CD14-positive monocyte (primary cell): ENCODE data around the gene ZNF511. TPM values are rescaled to one million over a fixed set of nuclear protein-coding genes. Genes with fewer than 3 reads are reported as not detected.

ENCODE experiments used
- DNase-seq, 3 donors: peaks; one replicate each; pipeline ENCODE4 v3.0.0-alpha.2; 2011 to 2022
- H2AFZ ChIP-seq: 2 replicates; pipeline ENCODE4 v1.6.0; 2012; ENCODE audit warnings: mild to moderate bottlenecking, low read depth, low read length, inconsistent platforms; ENCODE audit not compliant: insufficient read depth, poor library complexity, severe bottlenecking
- H3K27ac ChIP-seq, 2 donors: 1 replicate in 1 of 2; 2 replicates in 1 of 2; pipeline ENCODE4 v1.5.1; 2012 to 2013; ENCODE audit warnings: low read length in 2 of 2, control low read depth in 1 of 2, inconsistent platforms in 1 of 2, low read depth in 1 of 2, mild to moderate bottlenecking in 1 of 2
- H3K27me3 ChIP-seq, 2 donors: one replicate each; pipeline versions ENCODE4 v1.6.0 to v1.6.1; 2011 to 2013; ENCODE audit warnings: low read length in 2 of 2; ENCODE audit not compliant: control insufficient read depth in 2 of 2, insufficient read depth in 2 of 2
- H3K36me3 ChIP-seq, 2 donors: replicated peaks in 1 of 2; 1 replicate in 1 of 2; 2 replicates in 1 of 2; pipeline versions ENCODE4 v1.5.1 to v1.6.1; 2012 to 2013; ENCODE audit warnings: low read length in 2 of 2, control low read depth in 1 of 2, inconsistent platforms in 1 of 2, mild to moderate bottlenecking in 1 of 2; ENCODE audit not compliant: insufficient read depth in 2 of 2, control insufficient read depth in 1 of 2
- H3K4me1 ChIP-seq, 2 donors: 1 replicate in 1 of 2; 2 replicates in 1 of 2; pipeline versions ENCODE4 v1.5.1 to v1.6.1; 2012 to 2013; ENCODE audit warnings: low read length in 2 of 2, control low read depth in 1 of 2, inconsistent platforms in 1 of 2, mild to moderate bottlenecking in 1 of 2, moderate library complexity in 1 of 2; ENCODE audit not compliant: insufficient read depth in 2 of 2, control insufficient read depth in 1 of 2
- H3K4me2 ChIP-seq: replicated peaks from 2 replicates; pipeline ENCODE3; 2012; ENCODE audit warnings: low read length, moderate library complexity, mild to moderate bottlenecking; ENCODE audit not compliant: poor library complexity, severe bottlenecking; ENCODE audit errors: extremely low read depth
- H3K4me3 ChIP-seq, 3 experiments: fragments of 200-600 bp in 1 of 3; sonication (generic) in 1 of 3; replicated peaks in 1 of 3; 1 replicate in 2 of 3; 2 replicates in 1 of 3; pipeline ENCODE4 v1.5.1; 2011 to 2013; ENCODE audit warnings: low read length in 3 of 3, mild to moderate bottlenecking in 3 of 3, control low read depth in 2 of 3, low read depth in 2 of 3, inconsistent platforms in 1 of 3, moderate library complexity in 1 of 3
- H3K79me2 ChIP-seq: 2 replicates; pipeline ENCODE4 v1.6.0; 2012; ENCODE audit warnings: mild to moderate bottlenecking, control low read depth, inconsistent platforms, low read length, moderate library complexity; ENCODE audit not compliant: insufficient read depth
- H3K9ac ChIP-seq: 2 replicates; pipeline ENCODE4 v1.6.0; 2017; ENCODE audit warnings: low read length, mild to moderate bottlenecking; ENCODE audit not compliant: insufficient read depth, poor library complexity, severe bottlenecking
- H3K9me3 ChIP-seq, 2 donors: replicated peaks in 1 of 2; 1 replicate in 1 of 2; 2 replicates in 1 of 2; pipeline versions ENCODE4 v1.5.1 to v1.6.1; 2012 to 2013; ENCODE audit warnings: low read length in 2 of 2, control low read depth in 1 of 2; ENCODE audit not compliant: control insufficient read depth in 1 of 2, insufficient read depth in 1 of 2
- H4K20me1 ChIP-seq: 2 replicates; pipeline ENCODE4 v1.6.0; 2012; ENCODE audit warnings: mild to moderate bottlenecking, low read length, control low read depth, moderate library complexity; ENCODE audit not compliant: insufficient read depth
- H3K27ac Mint-ChIP-seq, 7 donors: one replicate each; pipeline ENCODE4 v1.8.0; 2020; ENCODE audit warnings: mild to moderate bottlenecking in 7 of 7, mixed read lengths in 7 of 7, moderate library complexity in 6 of 7, inconsistent platforms in 2 of 7
- H3K27me3 Mint-ChIP-seq, 3 donors: one replicate each; pipeline ENCODE4 v1.8.0; 2021 to 2022; ENCODE audit warnings: low read depth in 3 of 3, mild to moderate bottlenecking in 3 of 3, mixed read lengths in 3 of 3, moderate library complexity in 3 of 3, inconsistent platforms in 1 of 3
- H3K36me3 Mint-ChIP-seq, 2 donors: one replicate each; pipeline ENCODE4 v1.8.0; 2020; ENCODE audit warnings: mixed read lengths in 2 of 2, inconsistent platforms in 1 of 2, mild to moderate bottlenecking in 1 of 2
- H3K4me1 Mint-ChIP-seq: one replicate; pipeline ENCODE4 v1.8.0; 2020; ENCODE audit warnings: mild to moderate bottlenecking, mixed read lengths
- H3K4me3 Mint-ChIP-seq, 2 donors: one replicate each; pipeline ENCODE4 v1.8.0; 2020; ENCODE audit warnings: mild to moderate bottlenecking in 2 of 2, mixed read lengths in 2 of 2, moderate library complexity in 1 of 2
- H3K9me3 Mint-ChIP-seq, 7 donors: one replicate each; pipeline ENCODE4 v1.8.0; 2020 to 2022; ENCODE audit warnings: mixed read lengths in 7 of 7, mild to moderate bottlenecking in 6 of 7, moderate library complexity in 6 of 7, inconsistent platforms in 2 of 7
- WGBS: methylation state at CpG from one replicate; pipeline ENCODE4 v1.1.5; 2013; ENCODE audit warnings: missing lambda C conversion rate; ENCODE audit not compliant: insufficient coverage; 5-methylcytosine and 5-hydroxymethylcytosine counted together
- intact Hi-C, 2 donors: fragments of 100-400 bp; cut with micrococcal nuclease; formaldehyde crosslinking; loops; one replicate each; pipeline versions ENCODE4 v1.15.0 to v1.15.1; 2023
- polyA plus RNA-seq, 3 donors: library from polyadenylated mRNA; depleted of rRNA in 1 of 3; unstranded in 2 of 3; stranded (reverse) in 1 of 3; fragments of 300-500 nt in 2 of 3; fragments of >200 nt in 1 of 3; fragmentation: Illumina TruSeq in 2 of 3; gene quantifications; 1 replicate in 2 of 3; 2 replicates in 1 of 3; pipeline ENCODE4 v1.2.3, GENCODE V29; 2012 to 2021
- TF ChIP-seq, protein P1 (sequence below): fragments of 200-600 bp; IDR thresholded peaks from one replicate; pipeline ENCODE4 v1.8.0; 2022; ENCODE audit warnings: antibody characterized with exemption, mild to moderate bottlenecking

The ZNF511 gene
- polyA plus RNA-seq, 3 donors, result 30.3 to 118 (median 84.7) TPM

DNA sequence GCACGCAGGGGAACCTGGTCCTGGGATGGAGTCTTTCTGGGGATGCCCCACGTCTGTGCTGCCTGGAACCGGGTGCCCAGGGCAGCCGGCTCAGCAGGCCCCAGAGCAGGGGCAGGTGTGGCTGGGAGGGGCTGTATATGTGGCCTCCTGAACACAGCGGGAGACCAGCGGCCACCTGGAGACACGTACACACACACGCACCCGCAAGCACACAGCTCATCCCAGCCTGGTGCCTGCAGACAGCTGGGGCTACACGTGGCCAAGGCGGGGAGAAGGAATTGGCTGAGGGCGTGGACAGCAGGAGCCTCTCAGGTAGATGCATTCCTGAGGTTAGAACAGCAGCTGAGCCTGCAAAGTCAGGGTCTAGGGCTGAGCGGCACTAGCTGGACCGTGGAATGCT is 46.0 kb upstream of the ZNF511 start:
- H3K27me3 Mint-ChIP-seq, result peaks cover 0 to 5% (median 1%) of the 10 kb centered on the region in 3 donors
- Histone ChIP-seq H3K27ac (peak overlapping the region; percentile 31 to 74), H3K36me3 (peaks cover 24 to 38% of the 10 kb centered on the region in 2 donors), H3K4me3 (peak overlapping the region in 1 of 3 experiments; percentile 16), H3K9me3 (no peaks in the 10 kb centered on the region), H3K79me2 (no peaks in the 10 kb centered on the region), H2AFZ (no peak overlapping the region), H4K20me1 (peaks cover 12% of the 10 kb centered on the region), H3K4me2 (peak overlapping the region; percentile 30), H3K9ac (no peak overlapping the region), H3K4me1 (peaks cover 75 to 83% of the 10 kb centered on the region in 2 donors), H3K27me3 (no peaks in the 10 kb centered on the region)
- 95% methylated on average over 14 of the region's 14 CpGs for WGBS
- no peak overlapping the region for H3K4me3 Mint-ChIP-seq
- H3K9me3 Mint-ChIP-seq, result no peaks in the 10 kb centered on the region
- intact Hi-C loops, result loop anchor here in 1 of 2 donors (5.0 kb wide), 1 partner anchor 45 kb away; the partner anchor contains the start of genes TUBGCP2 and ZNF511
- peak overlapping the region in 6 of 7 donors; percentile 81 to 94 (median 90) for H3K27ac Mint-ChIP-seq
- DNase-seq, result no peak
- H3K36me3 Mint-ChIP-seq, result peaks cover 23 to 46% of the 10 kb centered on the region in 2 donors
- TF ChIP-seq, protein P1, sequence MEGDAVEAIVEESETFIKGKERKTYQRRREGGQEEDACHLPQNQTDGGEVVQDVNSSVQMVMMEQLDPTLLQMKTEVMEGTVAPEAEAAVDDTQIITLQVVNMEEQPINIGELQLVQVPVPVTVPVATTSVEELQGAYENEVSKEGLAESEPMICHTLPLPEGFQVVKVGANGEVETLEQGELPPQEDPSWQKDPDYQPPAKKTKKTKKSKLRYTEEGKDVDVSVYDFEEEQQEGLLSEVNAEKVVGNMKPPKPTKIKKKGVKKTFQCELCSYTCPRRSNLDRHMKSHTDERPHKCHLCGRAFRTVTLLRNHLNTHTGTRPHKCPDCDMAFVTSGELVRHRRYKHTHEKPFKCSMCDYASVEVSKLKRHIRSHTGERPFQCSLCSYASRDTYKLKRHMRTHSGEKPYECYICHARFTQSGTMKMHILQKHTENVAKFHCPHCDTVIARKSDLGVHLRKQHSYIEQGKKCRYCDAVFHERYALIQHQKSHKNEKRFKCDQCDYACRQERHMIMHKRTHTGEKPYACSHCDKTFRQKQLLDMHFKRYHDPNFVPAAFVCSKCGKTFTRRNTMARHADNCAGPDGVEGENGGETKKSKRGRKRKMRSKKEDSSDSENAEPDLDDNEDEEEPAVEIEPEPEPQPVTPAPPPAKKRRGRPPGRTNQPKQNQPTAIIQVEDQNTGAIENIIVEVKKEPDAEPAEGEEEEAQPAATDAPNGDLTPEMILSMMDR, result no peak
- peaks cover 70% of the 10 kb centered on the region for H3K4me1 Mint-ChIP-seq

DNA sequence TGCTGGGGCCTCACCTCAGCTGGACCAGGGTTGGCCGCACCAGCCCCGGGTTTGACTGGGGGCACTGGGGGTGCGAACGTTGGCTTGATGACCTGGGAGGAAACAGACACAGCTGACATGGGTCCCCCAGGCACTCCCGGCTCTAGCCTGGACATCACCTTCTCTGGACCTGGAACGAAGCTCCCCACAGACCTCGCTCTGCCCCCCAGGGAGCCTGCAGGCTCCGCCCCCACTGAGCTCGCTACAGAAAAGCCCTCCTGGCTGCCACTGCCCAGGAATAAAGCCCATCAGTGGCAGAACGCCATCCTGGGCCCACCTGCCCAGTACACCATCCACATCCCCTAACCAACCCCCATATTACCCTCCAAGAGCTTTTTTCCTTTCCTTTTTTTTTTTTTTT is 45.0 kb upstream of the ZNF511 start:
- no peaks in the 10 kb centered on the region for H3K27me3 ChIP-seq
- Mint-ChIP-seq H3K27me3 (peaks cover 0 to 5% (median 1%) of the 10 kb centered on the region in 3 donors), H3K4me3 (no peak overlapping the region), H3K27ac (peak overlapping the region; percentile 80 to 94 (median 90)), H3K4me1 (peaks cover 64% of the 10 kb centered on the region), H3K36me3 (peaks cover 26 to 56% of the 10 kb centered on the region in 2 donors), H3K9me3 (no peaks in the 10 kb centered on the region)
- H3K4me1 ChIP-seq, result peaks cover 65 to 73% of the 10 kb centered on the region in 2 donors
- peak overlapping the region; percentile 69 to 74 for H3K27ac ChIP-seq
- 94% methylated on average over 9 of the region's 10 CpGs for WGBS
- H3K9me3 ChIP-seq, result no peaks in the 10 kb centered on the region
- TF ChIP-seq, protein P1, result no peak
- DNase-seq, result no peak
- no peaks in the 10 kb centered on the region for H3K79me2 ChIP-seq
- intact Hi-C loops, result loop anchor here in 1 of 2 donors (5.0 kb wide), 1 partner anchor 44 kb away; the partner anchor contains the start of genes TUBGCP2 and ZNF511
- no peak overlapping the region for H3K9ac ChIP-seq
- peak overlapping the region in 1 of 3 experiments; percentile 48 for H3K4me3 ChIP-seq
- H4K20me1 ChIP-seq, result peaks cover 21% of the 10 kb centered on the region
- H3K4me2 ChIP-seq, result no peak overlapping the region
- H2AFZ ChIP-seq, result no peak overlapping the region
- peaks cover 32 to 47% of the 10 kb centered on the region in 2 donors for H3K36me3 ChIP-seq
